ENCODE data around the gene RARA.
A peak's percentile ranks its signal among the peaks of the same experiment; 100 is the strongest.
"Not testable (repeated sequence)": the region's sequence is repeated elsewhere in the genome, so short reads cannot be mapped to it uniquely, and the experiment has no call there.

The RARA gene

GRCh38 chr17:40382251-40382650, 73.3 kb downstream of the RARA start:
- no peak for TF ChIP-seq CTCF (IDR thresholded peaks at IDR 0.05)
- H3K27me3 ChIP-seq, result peaks cover 0 to 4% of the 10 kb centered on the region in 2 donors
- no peak for DNase-seq
- no peaks in the 10 kb centered on the region for H3K36me3 ChIP-seq
- no peaks in the 10 kb centered on the region for H3K4me1 ChIP-seq
- H3K27ac ChIP-seq, result no peak overlapping the region
- intact Hi-C loops (cut with DNase I; ENCODE audit: low total_unique reads), result no loop called here
- no peaks in the 10 kb centered on the region for H3K9me3 ChIP-seq
- H3K4me3 ChIP-seq, result no peak overlapping the region

GRCh38 chr17:40386555-40386954, 77.6 kb downstream of the RARA start:
- H3K27me3 ChIP-seq; H3K9me3 ChIP-seq; DNase-seq; H3K27ac ChIP-seq; intact Hi-C loops (cut with DNase I; ENCODE audit: low total_unique reads); H3K4me3 ChIP-seq; H3K4me1 ChIP-seq; H3K36me3 ChIP-seq: not testable (repeated sequence)

- Histone ChIP-seq H3K9me3 (no peaks in the 10 kb centered on the region), H3K27ac (no peak overlapping the region), H3K4me3 (no peak overlapping the region), H3K4me1 (no peaks in the 10 kb centered on the region), H3K36me3 (no peaks in the 10 kb centered on the region), H3K27me3 (no peaks in the 10 kb centered on the region)
- DNase-seq, result no peak
- intact Hi-C loops (cut with DNase I; ENCODE audit: low total_unique reads), result loop anchor here (2.0 kb wide), 1 partner anchor 160 kb away; no protein-coding TSS in a partner anchor
- TF ChIP-seq CTCF (IDR thresholded peaks at IDR 0.05), result peak; percentile 53 to 62
These were observed 90.2 kb downstream of the RARA start for GRCh38 chr17:40399185-40399584.

- Histone ChIP-seq H3K4me3 (no peak overlapping the region), H3K27ac (no peak overlapping the region), H3K27me3 (no peaks in the 10 kb centered on the region), H3K4me1 (no peaks in the 10 kb centered on the region), H3K36me3 (no peaks in the 10 kb centered on the region), H3K9me3 (no peaks in the 10 kb centered on the region)
- no peak for TF ChIP-seq CTCF (IDR thresholded peaks at IDR 0.05)
- intact Hi-C loops (cut with DNase I; ENCODE audit: low total_unique reads), result no loop called here
- DNase-seq, result no peak
These were observed 93.7 kb downstream of the RARA start for GRCh38 chr17:40402668-40403067.

- intact Hi-C loops (cut with DNase I; ENCODE audit: low total_unique reads), result no loop called here
- H3K4me1 ChIP-seq, result no peaks in the 10 kb centered on the region
- no peak overlapping the region for H3K4me3 ChIP-seq
- no peak overlapping the region for H3K27ac ChIP-seq
- no peaks in the 10 kb centered on the region for H3K27me3 ChIP-seq
- no peaks in the 10 kb centered on the region for H3K9me3 ChIP-seq
- no peaks in the 10 kb centered on the region for H3K36me3 ChIP-seq
- TF ChIP-seq CTCF (IDR thresholded peaks at IDR 0.05), result no peak
- DNase-seq, result no peak
These were observed 95.0 kb downstream of the RARA start for GRCh38 chr17:40404003-40404402.

Data from tibial artery (tissue), 4 donors.